Measurements from ENCODE around the gene ACSS1. TPM values are rescaled to one million over a fixed set of nuclear protein-coding genes. Genes with fewer than 3 reads are reported as not detected.

Gene ACSS1
- total RNA-seq, 1 donor: 1.4 TPM

DNA sequence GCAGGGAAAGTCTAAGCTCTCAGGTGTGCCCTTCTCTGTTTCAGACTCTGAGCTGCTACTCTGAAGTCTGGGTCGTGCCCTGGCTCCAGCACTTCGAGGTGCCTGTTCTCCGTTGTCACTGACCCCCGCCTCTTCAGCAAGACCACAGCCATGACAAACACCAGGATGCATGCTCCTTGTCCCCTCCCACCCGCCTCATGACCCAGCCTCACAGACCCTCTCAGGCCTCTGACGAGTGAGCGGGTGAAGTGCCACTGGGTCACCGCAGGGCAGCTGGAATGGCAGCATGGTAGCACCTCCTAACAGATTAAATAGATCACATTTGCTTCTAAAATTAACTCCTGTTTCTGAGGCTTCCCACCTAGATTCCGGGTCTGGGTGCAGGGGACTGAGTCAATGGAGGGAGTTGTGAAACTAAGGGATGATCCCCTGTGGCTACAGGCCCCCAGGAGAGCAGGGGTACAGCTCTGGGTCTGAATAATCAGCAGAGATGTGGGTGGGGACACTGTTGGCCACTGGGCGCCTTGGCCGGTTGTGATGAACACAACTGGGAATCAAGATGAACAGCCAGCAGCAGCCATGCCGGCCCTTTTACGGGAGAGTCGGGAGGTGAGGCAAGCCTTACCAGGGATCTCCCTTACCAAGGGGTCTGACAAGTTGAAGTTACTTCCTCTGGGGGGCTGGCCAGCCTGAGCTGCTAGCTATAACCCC is 98.2 kb downstream of the ACSS1 start:
- Histone ChIP-seq H3K79me2 (ENCODE audit: insufficient read depth, low read length) (no peaks in the 10 kb centered on the region), H3K36me3 (ENCODE audit: insufficient read depth, low read length) (peaks cover 22% of the 10 kb centered on the region), H4K20me1 (ENCODE audit: insufficient read depth, low read length) (no peaks in the 10 kb centered on the region), H3K9me3 (ENCODE audit: low read depth, low read length) (no peaks in the 10 kb centered on the region), H3K27ac (ENCODE audit: low read depth, low read length) (no peak overlapping the region), H3K4me1 (ENCODE audit: insufficient read depth, low read length) (no peaks in the 10 kb centered on the region), H3K4me3 (ENCODE audit: insufficient read depth, low read length) (no peak overlapping the region), H2AFZ (ENCODE audit: low read length) (no peak overlapping the region), H3K4me2 (ENCODE audit: insufficient read depth, low read length) (no peak overlapping the region), H3K27me3 (ENCODE audit: insufficient read depth, low read length) (no peaks in the 10 kb centered on the region)
- DNase-seq (ENCODE audit: insufficient read length, low spot score, missing footprints): no peak
- TF ChIP-seq, protein P1, sequence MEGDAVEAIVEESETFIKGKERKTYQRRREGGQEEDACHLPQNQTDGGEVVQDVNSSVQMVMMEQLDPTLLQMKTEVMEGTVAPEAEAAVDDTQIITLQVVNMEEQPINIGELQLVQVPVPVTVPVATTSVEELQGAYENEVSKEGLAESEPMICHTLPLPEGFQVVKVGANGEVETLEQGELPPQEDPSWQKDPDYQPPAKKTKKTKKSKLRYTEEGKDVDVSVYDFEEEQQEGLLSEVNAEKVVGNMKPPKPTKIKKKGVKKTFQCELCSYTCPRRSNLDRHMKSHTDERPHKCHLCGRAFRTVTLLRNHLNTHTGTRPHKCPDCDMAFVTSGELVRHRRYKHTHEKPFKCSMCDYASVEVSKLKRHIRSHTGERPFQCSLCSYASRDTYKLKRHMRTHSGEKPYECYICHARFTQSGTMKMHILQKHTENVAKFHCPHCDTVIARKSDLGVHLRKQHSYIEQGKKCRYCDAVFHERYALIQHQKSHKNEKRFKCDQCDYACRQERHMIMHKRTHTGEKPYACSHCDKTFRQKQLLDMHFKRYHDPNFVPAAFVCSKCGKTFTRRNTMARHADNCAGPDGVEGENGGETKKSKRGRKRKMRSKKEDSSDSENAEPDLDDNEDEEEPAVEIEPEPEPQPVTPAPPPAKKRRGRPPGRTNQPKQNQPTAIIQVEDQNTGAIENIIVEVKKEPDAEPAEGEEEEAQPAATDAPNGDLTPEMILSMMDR (IDR thresholded peaks at IDR 0.05; ENCODE audit: extremely low read depth, low read depth, low read length): no peak

DNA sequence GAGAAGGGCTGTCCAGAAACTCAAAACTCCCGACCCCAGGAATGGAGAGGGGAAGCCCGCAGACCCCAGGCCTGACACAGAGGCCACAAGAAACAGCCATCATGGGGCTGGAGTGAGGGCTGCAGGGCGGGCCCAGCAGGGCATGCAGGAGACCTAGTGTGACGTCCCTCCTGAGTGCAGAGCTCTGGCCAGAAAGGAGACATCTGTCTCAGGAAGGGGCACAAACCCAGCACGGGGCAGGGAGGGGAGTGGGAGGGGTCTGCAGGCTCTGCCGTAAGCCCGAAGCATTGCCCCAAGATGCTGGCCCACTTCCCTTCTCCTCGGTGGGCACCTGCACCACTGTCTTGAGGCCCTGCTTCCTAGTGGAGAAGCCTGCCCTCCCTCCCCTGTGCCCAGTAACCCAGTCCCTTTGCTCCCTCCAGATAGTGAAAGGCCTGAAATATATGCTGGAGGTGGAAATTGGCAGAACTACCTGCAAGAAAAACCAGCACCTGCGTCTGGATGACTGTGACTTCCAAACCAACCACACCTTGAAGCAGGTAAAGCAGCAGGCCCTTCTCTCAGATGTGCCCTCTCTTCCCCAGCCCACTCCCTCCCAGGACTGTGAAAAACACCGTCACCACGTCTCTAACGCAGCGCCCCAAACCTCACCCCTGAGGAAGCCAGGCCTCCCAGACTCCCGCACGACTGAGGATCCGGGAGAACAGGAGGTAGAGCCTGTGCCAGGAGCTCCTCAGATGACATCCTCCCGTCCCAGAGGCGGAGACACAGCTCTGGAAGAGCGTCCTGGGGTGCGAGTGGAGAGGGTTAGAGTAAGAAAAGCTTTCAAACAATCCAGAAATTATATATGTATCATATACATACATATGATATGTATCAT is 99.2 kb downstream of the ACSS1 start:
- H2AFZ ChIP-seq (ENCODE audit: low read length): no peak overlapping the region
- no peak overlapping the region for H3K27ac ChIP-seq (ENCODE audit: low read depth, low read length)
- DNase-seq (ENCODE audit: insufficient read length, low spot score, missing footprints): no peak
- H3K4me2 ChIP-seq (ENCODE audit: insufficient read depth, low read length): no peak overlapping the region
- H3K4me1 ChIP-seq (ENCODE audit: insufficient read depth, low read length): no peaks in the 10 kb centered on the region
- H3K9me3 ChIP-seq (ENCODE audit: low read depth, low read length): no peaks in the 10 kb centered on the region
- peaks cover 22% of the 10 kb centered on the region for H3K36me3 ChIP-seq (ENCODE audit: insufficient read depth, low read length)
- no peaks in the 10 kb centered on the region for H3K79me2 ChIP-seq (ENCODE audit: insufficient read depth, low read length)
- H3K27me3 ChIP-seq (ENCODE audit: insufficient read depth, low read length): no peaks in the 10 kb centered on the region
- H3K4me3 ChIP-seq (ENCODE audit: insufficient read depth, low read length): no peak overlapping the region
- TF ChIP-seq, protein P1 (IDR thresholded peaks at IDR 0.05; ENCODE audit: extremely low read depth, low read depth, low read length): no peak
- H4K20me1 ChIP-seq (ENCODE audit: insufficient read depth, low read length): no peaks in the 10 kb centered on the region

GRCh38 chr20:24957326-24958016 is 100.5 kb downstream of the ACSS1 start:
- H3K9me3 ChIP-seq (ENCODE audit: low read depth, low read length): no peaks in the 10 kb centered on the region
- no peaks in the 10 kb centered on the region for H3K27me3 ChIP-seq (ENCODE audit: insufficient read depth, low read length)
- no peaks in the 10 kb centered on the region for H3K79me2 ChIP-seq (ENCODE audit: insufficient read depth, low read length)
- H4K20me1 ChIP-seq (ENCODE audit: insufficient read depth, low read length): no peaks in the 10 kb centered on the region
- no peak overlapping the region for H3K4me3 ChIP-seq (ENCODE audit: insufficient read depth, low read length)
- no peak overlapping the region for H3K4me2 ChIP-seq (ENCODE audit: insufficient read depth, low read length)
- TF ChIP-seq, protein P1 (IDR thresholded peaks at IDR 0.05; ENCODE audit: extremely low read depth, low read depth, low read length): no peak
- H2AFZ ChIP-seq (ENCODE audit: low read length): no peak overlapping the region
- DNase-seq (ENCODE audit: insufficient read length, low spot score, missing footprints): no peak
- no peak overlapping the region for H3K27ac ChIP-seq (ENCODE audit: low read depth, low read length)
- no peaks in the 10 kb centered on the region for H3K4me1 ChIP-seq (ENCODE audit: insufficient read depth, low read length)
- peaks cover 9% of the 10 kb centered on the region for H3K36me3 ChIP-seq (ENCODE audit: insufficient read depth, low read length)

Small RNAs within 50 kb of the gene (small RNA-seq; reads per million reads assigned to genes)
- gene RNU6-1257P: not detected

Other genes starting within 250 kb of the ACSS1 start
- not detected in 2 replicates for gene CST7, start 108.9 kb downstream of the ACSS1 start, total RNA-seq
- 69.2 and 70.2 TPM in 2 replicates for gene APMAP, start 65.4 kb downstream of the ACSS1 start, total RNA-seq
- not detected in 2 replicates for gene VSX1, start 24.0 kb upstream of the ACSS1 start, total RNA-seq
- gene ENTPD6, start 137.6 kb upstream of the ACSS1 start, total RNA-seq: 50.7 and 55.1 TPM in 2 replicates
- 191 and 194 TPM in 2 replicates for gene PYGB, start 189.9 kb upstream of the ACSS1 start, total RNA-seq